Measurements from ENCODE around the gene CFAP299. TPM values are rescaled to one million over a fixed set of nuclear protein-coding genes. Genes with fewer than 3 reads are reported as not detected.

The CFAP299 gene
- total RNA-seq, 1 experiment from 2014 or later: not detected

DNA sequence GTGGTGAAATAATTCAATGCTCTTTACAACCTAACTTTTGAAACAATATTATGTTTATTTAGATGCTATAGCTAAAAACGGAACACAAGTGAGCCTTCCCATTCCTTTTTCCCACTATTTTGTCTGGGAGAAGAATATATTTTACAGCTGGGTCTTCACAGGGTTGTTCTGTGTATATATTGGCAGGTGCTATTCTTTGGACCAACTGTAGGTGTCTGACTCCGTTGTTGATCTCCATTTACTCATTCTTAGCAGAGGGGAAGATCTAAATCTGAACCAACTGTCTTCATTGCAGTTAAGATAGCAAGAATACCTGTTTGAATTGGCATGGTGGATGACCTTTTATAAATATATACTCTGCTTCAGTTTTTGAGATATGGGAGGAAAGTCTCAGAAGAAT lies 257.4 kb downstream of the CFAP299 start:
- Histone ChIP-seq H3K27ac (ENCODE audit: low read depth, low read length) (no peak overlapping the region), H3K79me2 (ENCODE audit: insufficient read depth, low read length) (no peaks in the 10 kb centered on the region), H2AFZ (ENCODE audit: low read depth, low read length, poor library complexity, severe bottlenecking) (no peak overlapping the region), H3K27me3 (ENCODE audit: insufficient read depth, low read length) (peaks cover 12% of the 10 kb centered on the region), H3K9me3 (ENCODE audit: control insufficient read depth in 1 of 2, insufficient read depth in 1 of 2, low read depth in 1 of 2, low read length in 2 of 2) (no peaks in the 10 kb centered on the region), H3K4me1 (ENCODE audit: control insufficient read depth in 1 of 2, insufficient read depth in 2 of 2, low read length in 2 of 2) (no peaks in the 10 kb centered on the region), H3K4me2 (ENCODE audit: low read length) (no peak overlapping the region), H3K9me2 (ENCODE audit: insufficient read depth) (no peaks in the 10 kb centered on the region), H3K4me3 (replicated peaks in 1 of 2; ENCODE audit: low read depth in 1 of 2, low read length in 2 of 2) (no peak overlapping the region), H3K9ac (ENCODE audit: low read length) (no peak overlapping the region), H3K36me3 (ENCODE audit: control insufficient read depth in 1 of 2, insufficient read depth in 2 of 2, low read length in 2 of 2) (no peaks in the 10 kb centered on the region), H4K20me1 (ENCODE audit: insufficient read depth) (no peaks in the 10 kb centered on the region)
- intact Hi-C loops (cut with micrococcal nuclease): no loop called here
- DNase-seq (ENCODE audit: low read depth, low spot score) (no peak), ATAC-seq (peak; percentile 67)
- TF ChIP-seq POLR2AphosphoS5 (IDR thresholded peaks at IDR 0.05; ENCODE audit: low read depth, low read length): no peak
- no peak for TF ChIP-seq CBX3 (IDR thresholded peaks at IDR 0.05; ENCODE audit: low read depth)
- no peak for TF ChIP-seq CEBPB (IDR thresholded peaks at IDR 0.05; ENCODE audit: low read depth)
- TF ChIP-seq SIN3A (IDR thresholded peaks at IDR 0.05; ENCODE audit: low read depth): no peak
- TF ChIP-seq, protein P1, sequence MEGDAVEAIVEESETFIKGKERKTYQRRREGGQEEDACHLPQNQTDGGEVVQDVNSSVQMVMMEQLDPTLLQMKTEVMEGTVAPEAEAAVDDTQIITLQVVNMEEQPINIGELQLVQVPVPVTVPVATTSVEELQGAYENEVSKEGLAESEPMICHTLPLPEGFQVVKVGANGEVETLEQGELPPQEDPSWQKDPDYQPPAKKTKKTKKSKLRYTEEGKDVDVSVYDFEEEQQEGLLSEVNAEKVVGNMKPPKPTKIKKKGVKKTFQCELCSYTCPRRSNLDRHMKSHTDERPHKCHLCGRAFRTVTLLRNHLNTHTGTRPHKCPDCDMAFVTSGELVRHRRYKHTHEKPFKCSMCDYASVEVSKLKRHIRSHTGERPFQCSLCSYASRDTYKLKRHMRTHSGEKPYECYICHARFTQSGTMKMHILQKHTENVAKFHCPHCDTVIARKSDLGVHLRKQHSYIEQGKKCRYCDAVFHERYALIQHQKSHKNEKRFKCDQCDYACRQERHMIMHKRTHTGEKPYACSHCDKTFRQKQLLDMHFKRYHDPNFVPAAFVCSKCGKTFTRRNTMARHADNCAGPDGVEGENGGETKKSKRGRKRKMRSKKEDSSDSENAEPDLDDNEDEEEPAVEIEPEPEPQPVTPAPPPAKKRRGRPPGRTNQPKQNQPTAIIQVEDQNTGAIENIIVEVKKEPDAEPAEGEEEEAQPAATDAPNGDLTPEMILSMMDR (IDR thresholded peaks at IDR 0.05 in 2 of 3, conservative IDR thresholded peaks at IDR 0.05 in 1 of 3; ENCODE audit: borderline replicate concordance in 1 of 3, insufficient read depth in 1 of 3, low read depth in 2 of 3, low read length in 2 of 3): peak in 2 of 3 experiments; percentile 35 to 38; a peak in 4 of 6 replicates
- BruUV-seq (replicated peaks): no TSS peak
- RAD21 ChIA-PET (ENCODE audit: low non-redundant PET in 1 of 2, low total read pairs in 2 of 2, uncharacterized antibody in 2 of 2, unreplicated experiment in 2 of 2): no interaction called here
- POLR2A ChIA-PET: no interaction called here
- CTCF ChIA-PET: no interaction called here

GRCh38 chr4:80594701-80595100 lies 259.2 kb downstream of the CFAP299 start:
- Histone ChIP-seq H3K9me3 (ENCODE audit: control insufficient read depth in 1 of 2, insufficient read depth in 1 of 2, low read depth in 1 of 2, low read length in 2 of 2) (no peaks in the 10 kb centered on the region), H3K4me3 (replicated peaks in 1 of 2; ENCODE audit: low read depth in 1 of 2, low read length in 2 of 2) (no peak overlapping the region), H3K27ac (ENCODE audit: low read depth, low read length) (no peak overlapping the region), H3K36me3 (ENCODE audit: control insufficient read depth in 1 of 2, insufficient read depth in 2 of 2, low read length in 2 of 2) (no peaks in the 10 kb centered on the region), H3K9ac (ENCODE audit: low read length) (no peak overlapping the region), H4K20me1 (ENCODE audit: insufficient read depth) (no peaks in the 10 kb centered on the region), H3K79me2 (ENCODE audit: insufficient read depth, low read length) (no peaks in the 10 kb centered on the region), H3K4me1 (ENCODE audit: control insufficient read depth in 1 of 2, insufficient read depth in 2 of 2, low read length in 2 of 2) (no peaks in the 10 kb centered on the region), H2AFZ (ENCODE audit: low read depth, low read length, poor library complexity, severe bottlenecking) (no peak overlapping the region), H3K9me2 (ENCODE audit: insufficient read depth) (no peaks in the 10 kb centered on the region), H3K27me3 (ENCODE audit: insufficient read depth, low read length) (peaks cover 12% of the 10 kb centered on the region), H3K4me2 (ENCODE audit: low read length) (no peak overlapping the region)
- CTCF ChIA-PET: no interaction called here
- BruUV-seq (replicated peaks): no TSS peak
- no peak for TF ChIP-seq POLR2A (IDR thresholded peaks at IDR 0.05; ENCODE audit: borderline replicate concordance, extremely low read depth, insufficient read depth, insufficient read length)
- TF ChIP-seq EGR1 (IDR thresholded peaks at IDR 0.05; ENCODE audit: low read depth): no peak
- TF ChIP-seq EZH2phosphoT487 (IDR thresholded peaks at IDR 0.05; ENCODE audit: borderline replicate concordance): no peak
- TF ChIP-seq ZBTB33 (IDR thresholded peaks at IDR 0.05; ENCODE audit: extremely low read depth, insufficient replicate concordance, low read length): no peak
- no peak for TF ChIP-seq YY1 (IDR thresholded peaks at IDR 0.05; ENCODE audit: extremely low read depth, insufficient replicate concordance, low read depth, low read length)
- no peak for TF ChIP-seq TCF7L2 (IDR thresholded peaks at IDR 0.05; ENCODE audit: borderline replicate concordance, extremely low read depth, insufficient read depth, insufficient read length)
- no peak for TF ChIP-seq ELF1 (IDR thresholded peaks at IDR 0.05; ENCODE audit: borderline replicate concordance, low read depth)
- no peak for TF ChIP-seq EZH2 (IDR thresholded peaks at IDR 0.05)
- TF ChIP-seq, protein P2, sequence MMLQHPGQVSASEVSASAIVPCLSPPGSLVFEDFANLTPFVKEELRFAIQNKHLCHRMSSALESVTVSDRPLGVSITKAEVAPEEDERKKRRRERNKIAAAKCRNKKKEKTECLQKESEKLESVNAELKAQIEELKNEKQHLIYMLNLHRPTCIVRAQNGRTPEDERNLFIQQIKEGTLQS (IDR thresholded peaks at IDR 0.05): no peak
- no peak for TF ChIP-seq JUND (IDR thresholded peaks at IDR 0.05)
- TF ChIP-seq SIN3A (IDR thresholded peaks at IDR 0.05; ENCODE audit: low read depth): no peak
- TF ChIP-seq POLR2AphosphoS5 (IDR thresholded peaks at IDR 0.05; ENCODE audit: low read depth, low read length): no peak
- POLR2A ChIA-PET: no interaction called here
- DNase-seq (ENCODE audit: low read depth, low spot score) (no peak), ATAC-seq (no peak)
- intact Hi-C loops (cut with micrococcal nuclease): no loop called here
- RAD21 ChIA-PET (ENCODE audit: low non-redundant PET in 1 of 2, low total read pairs in 2 of 2, uncharacterized antibody in 2 of 2, unreplicated experiment in 2 of 2): no interaction called here

Data from HCT116 (cell line).